DMS153 treated with DMSO at 0.1 percent for 48 hours (cell line): ENCODE data around the gene KLF3.

Source experiments
- DNase-seq: peaks from one replicate; lab custom pipeline; 2025; ENCODE audit not compliant: unreplicated experiment; lab: John Stamatoyannopoulos, UW

The KLF3 gene

DNA sequence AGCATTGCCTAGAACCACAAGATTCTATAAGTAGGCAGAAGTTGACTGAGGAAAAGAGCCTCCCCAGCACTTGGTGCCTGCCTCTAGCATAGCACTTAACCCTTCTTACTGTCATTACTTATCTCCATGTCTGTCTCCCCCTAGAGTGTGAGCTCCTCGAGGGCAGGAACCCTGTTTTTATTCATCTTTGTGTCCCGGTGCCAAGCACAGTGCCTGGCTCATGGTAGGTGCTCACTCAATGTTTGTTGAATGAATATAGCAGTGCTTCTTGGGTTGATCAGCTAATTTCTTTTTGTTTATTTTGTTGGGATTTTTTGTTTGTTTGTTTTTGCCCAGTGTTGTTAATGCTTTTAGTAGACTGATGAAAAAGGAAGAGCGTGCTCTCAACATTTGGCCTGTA, 30.3 kb downstream of the KLF3 start:
- no peak for DNase-seq

DNA sequence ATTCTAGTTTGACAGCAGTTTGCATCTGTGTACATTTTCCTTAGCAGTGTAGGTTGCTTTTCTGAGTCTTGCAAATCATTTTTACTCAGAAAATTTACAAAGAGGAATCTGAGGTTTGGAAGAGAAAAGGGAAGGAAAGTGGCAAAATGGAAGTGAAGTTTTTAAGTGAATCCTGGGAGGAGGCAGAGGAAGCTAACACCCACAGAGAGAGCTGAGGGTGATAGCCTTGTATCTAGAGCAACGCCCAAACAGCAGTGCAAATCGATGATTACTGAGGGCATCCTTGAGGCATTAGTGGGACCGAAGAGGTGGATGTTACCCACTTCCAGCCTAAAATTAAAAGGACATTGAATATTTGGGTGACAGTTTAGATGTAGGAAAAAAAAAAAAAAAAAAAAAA, 31.8 kb downstream of the KLF3 start:
- no peak for DNase-seq

DNA sequence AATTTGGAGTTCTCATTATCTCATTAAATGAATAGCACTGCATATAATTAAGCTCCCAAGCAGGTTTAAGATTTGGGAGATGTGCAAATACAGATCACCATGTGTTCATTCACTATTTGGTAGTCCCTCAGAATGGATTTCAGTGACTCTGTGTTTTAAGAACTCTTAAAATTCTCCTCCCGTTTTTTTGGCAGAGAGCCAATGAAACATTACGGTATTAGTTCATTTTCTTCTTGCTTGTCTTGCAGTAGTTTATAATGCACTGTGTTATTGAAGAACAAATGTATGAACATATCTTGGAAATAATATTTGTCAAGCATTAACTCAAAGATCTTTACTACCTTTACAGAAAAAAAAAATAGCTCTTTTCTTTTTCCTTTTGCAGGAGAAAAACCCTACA, 32.7 kb downstream of the KLF3 start:
- no peak for DNase-seq

DNA sequence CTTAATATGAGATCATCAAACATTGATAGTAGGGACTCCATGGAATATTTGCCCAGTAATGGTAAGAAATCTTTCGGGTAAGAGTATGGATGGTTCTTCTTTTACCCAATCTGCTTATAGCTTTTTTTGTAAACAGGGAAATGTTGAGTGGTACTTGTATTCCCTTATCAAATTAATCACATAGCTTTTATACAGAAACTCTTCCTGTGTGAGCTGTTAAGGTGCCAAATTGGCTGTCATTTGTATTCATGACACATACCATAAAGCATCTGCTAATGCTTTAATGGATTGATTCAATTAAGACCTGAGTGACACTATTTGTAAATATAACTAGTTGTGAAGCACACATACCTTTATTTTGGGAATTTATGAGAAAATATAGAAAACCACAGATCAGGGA, 34.2 kb downstream of the KLF3 start:
- DNase-seq = no peak

DNA sequence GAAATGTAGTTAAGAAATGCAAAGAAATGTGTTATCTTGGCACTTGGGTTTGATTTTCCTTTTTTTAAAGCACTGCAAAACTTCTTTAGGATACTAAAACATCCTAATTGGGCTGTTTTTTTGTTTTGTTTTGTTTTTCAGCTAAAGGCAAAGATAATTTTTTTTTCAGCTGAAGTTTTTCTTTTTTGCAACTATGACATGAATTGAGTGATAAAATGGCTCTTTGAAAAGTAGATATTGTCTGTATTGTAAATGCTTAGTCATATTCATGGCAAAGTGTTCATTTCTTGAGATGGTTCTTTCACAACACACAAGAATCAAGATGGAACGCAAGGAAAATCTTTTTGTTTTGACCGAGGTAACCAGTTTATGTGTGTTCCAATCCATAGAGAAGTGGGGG, 35.1 kb downstream of the KLF3 start:
- no peak for DNase-seq

DNA sequence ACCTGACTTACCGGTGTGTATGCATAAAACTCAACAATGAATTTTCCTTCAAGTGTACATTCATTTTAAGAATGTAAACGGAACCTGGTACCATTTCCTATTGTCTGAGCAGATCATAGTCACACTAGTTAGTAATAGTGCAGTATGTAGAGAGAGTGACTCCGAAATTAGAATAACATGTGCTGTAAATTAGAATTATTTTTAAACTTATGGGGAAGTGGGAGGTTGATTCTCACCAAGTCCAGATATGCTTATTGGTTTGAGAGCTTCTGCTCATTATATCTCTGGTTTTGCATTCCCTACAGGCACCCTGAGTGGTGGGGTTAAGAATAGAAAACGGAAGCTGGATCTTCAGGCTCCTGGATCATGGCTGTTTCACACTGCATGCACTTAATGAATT, 39.6 kb downstream of the KLF3 start:
- no peak for DNase-seq

DNA sequence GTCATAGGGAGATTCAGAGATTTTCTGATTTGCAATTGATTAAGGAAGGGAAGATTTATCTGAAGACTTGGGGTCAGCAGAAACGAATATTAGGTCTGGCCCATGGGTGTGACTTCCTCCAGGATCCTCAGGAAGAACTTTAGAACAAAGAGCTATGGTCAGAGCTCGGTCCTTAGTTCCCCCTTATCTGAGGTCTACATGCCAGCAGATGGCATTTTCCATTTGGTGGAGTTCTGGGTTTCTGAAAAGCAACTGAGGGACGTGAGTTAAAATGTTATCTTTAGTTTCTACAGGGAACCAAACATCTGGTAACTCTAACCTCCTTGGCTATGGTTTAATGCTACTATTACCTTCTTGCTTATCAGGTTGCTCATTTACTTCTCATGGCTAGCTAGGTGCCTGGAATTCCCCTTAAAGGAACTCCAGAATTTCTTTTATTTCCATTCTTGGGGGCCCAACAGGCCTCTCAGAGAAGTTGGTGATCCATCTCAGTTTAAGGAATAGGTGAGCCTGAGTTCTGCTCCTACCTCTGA, 40.7 kb downstream of the KLF3 start:
- no peak for DNase-seq

DNA sequence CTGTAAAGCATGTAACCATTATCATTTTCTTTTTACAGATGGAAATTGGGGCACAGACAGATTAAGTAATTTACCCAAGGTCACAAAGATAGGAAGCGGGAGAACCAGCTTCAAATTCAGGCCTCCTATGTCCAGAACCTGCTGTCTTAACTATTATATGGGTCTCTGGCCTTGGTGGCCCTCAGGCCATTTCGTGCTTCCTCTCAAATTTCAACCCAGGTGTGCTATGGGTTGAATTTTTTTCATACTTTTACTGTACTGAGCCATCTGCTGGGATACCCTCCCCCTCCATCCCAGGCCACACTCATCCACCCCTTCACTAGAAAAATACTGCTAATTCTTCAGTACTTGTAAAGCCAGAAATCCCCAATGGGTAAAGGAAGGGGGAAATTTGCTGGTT, 42.3 kb downstream of the KLF3 start:
- no peak for DNase-seq

DNA sequence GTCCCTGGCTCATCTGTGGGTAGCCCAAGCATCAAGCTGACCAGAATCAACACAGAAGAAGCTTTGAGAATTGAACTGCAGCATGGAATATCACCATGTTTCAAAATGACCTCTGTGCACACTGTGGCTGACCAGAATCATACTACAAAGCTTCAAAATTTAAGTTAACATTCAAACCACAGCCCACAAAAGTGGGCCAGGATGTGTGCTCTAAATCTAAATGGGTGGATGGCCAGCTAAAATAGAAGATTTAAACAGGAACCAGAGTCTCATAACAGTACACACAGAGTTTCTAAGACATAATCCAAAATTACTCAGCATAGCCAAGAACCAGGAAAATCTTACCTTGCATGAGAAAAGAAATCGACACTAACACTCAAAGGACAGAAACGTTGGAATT, 46.1 kb downstream of the KLF3 start:
- no peak for DNase-seq

DNA sequence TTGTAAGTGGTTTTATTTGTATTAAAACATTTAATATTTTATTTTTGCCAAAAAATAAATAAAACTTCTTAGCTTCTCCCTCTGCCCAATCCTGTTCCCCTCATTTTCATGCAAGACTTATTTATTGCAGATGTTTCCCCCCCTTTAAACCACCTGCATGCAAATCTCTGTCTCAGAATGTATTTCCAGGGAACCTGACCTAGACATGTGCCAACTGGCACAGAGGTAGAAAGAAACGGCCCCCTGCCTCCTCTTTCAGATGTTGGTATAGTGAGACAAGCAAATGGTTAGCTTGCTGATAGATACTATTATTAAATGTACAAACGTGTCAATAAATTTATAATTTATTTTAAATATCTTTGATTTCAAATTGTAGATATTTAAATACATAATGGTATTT, 47.1 kb downstream of the KLF3 start:
- no peak for DNase-seq

DNA sequence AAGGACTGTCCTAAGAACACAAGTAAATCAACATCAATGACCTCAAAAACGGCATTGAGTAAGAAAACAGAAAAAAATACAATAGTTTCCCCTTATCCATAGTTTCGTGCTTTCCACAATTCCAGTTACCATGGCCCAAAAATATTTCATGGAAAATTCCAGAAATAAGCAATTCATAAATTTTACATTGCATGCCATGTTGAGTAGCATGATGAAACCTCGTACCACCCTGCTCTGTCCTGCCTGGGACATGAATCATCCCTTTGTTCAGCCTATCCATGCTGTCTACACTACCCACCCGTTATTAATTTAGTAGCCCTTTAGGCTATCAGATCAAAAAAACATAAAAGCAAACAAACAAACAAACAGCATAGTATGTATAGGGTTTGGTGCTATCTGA, 51.1 kb downstream of the KLF3 start:
- no peak for DNase-seq

DNA sequence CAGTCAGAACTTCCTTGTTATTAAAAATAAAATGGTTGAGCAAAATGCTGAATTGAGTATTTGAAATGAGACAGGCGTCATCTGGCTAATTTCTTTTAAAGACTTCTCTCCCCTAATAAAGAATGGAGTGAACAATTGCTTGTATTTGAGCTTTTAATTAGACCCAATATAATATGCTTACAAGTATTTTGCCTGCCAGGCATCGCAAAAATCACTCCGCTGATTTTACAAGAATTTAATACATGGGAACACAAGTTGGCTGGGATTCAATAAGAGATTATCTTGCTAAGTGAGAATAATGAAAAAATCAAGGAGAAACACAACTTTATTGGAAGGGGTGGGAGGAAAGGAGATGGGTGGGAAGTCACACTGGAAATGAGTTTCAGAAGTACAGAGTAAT, 52.3 kb downstream of the KLF3 start:
- no peak for DNase-seq

DNA sequence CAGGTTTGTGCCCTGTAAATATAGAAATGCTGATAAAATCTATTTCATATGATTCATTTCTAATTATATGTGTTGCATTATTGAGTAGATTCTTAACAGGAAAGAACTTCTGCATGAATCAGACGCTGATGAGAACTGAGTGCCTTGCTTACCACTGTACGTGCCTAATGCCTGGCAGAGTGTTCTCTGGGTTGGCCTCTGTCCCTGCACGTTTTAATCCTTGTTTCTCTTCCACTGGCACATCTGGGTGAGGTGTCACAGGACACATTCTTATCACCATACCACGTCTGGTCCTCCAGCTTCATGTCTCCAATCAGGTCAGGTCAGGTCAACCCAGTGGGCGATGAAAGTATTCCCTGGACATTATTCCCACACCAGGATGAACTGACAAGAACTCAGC, 53.6 kb downstream of the KLF3 start:
- DNase-seq = no peak

DNA sequence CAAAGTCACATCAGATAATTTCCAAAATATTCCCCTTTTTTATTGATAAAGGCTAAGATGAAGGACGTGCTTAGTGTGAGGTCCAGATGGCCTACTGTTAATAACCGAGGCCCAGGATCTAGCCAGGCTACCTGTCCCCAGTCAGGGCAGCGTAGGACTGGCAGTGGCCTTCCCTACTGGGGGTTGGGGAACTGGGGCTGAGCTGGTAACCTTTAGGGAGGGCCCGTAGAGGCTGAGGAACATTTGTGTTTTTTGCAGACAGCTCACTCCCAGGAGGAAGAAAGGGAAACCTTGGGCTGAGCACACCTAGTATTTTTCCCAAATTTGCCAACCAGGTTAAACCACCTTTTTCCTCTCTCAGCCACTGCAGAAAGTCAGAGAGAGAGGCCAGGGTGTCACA, 59.1 kb downstream of the KLF3 start:
- DNase-seq = no peak

DNA sequence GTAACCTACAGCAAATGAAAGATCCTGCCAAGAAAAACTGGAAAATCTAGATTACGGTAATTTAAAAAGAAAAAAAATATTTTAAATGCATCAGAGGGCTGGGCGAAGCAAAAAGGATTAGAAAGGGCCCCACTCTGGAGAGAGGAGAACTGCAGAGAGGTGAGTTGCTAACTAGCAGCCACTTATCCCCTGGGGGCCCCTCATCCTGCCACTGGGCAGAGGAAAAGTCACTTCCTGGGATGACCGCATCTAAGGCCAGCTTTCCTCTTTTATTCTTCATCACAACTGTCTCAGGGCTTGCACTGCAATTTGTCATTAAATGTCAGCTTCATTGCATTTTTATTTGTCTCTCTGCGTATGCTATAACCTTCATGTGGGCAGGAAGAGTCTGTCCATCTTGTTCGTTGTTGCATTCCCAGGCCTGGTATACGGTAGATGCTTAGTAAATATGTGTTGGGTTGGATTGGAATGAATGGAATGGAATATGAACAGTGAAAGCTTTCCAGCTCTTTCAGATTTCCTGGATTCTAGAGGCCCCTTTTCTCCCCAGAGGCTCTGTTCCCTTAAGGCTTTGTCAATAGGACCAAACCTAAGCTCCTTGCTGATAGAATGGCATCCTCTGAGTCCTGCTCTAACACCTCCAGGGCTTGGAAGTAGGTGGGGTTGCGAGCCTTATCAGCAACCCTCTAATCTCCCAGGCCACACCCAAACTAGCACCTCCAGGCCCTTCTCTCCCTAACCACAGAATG, 59.9 kb downstream of the KLF3 start:
- no peak for DNase-seq

DNA sequence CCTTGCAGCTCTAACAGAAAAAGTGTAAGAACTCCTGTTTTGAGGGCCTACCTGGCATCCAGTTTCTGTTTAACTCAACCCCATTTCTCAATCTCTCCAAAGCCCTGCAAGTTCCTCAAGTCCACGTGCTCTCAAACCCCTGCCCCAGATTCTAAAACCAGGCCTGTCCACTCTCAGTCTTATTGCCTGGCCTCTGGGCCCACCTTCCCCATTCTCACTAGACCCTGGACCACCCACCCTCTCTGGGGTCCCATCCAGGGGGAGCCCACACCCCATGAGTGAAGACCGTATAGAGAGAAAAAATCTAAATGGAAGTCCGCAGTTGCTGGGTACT, 60.4 kb downstream of the KLF3 start:
- no peak for DNase-seq

DNA sequence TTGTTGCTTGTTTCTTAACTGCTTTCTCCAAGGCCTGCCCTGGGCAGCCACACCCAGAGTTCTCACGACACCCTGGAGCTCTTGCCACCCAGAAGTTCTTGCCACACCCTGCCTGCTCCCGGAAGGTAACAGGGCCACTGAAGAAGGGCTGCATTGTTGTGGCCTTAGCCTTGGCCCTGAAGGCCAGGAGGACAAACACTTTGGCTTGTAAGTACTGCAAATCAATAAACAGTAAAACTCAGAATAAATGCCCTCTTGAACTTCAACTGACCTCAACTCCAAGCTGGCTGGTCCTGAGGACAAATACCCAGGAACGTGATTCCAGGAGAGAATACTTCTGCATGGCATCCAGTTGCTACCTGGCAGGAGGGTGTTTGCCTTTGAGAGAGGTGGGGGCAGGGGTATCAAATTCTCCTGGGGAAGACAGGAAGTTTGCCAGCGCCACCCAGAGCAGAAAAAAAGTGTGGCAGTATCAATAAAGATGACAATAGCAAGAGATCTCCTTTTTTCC, 64.7 kb downstream of the KLF3 start:
- DNase-seq = peak; percentile 29

DNA sequence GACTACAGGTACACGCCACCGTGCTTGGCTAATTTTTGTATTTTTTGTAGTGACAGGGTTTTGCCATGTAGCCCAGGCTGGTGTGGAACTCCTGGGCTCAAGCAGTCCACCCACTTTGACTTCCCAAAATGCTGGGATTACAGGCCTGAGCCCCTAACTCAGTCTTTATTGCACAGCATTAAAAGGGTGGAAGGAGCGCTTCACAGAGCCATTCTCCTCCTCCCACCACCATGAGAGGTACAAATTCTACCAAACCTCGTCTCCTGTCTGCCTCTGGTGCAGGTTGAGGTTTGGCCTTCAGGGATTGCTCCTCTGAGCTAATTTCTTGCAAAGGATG, 66.5 kb downstream of the KLF3 start:
- no peak for DNase-seq

DNA sequence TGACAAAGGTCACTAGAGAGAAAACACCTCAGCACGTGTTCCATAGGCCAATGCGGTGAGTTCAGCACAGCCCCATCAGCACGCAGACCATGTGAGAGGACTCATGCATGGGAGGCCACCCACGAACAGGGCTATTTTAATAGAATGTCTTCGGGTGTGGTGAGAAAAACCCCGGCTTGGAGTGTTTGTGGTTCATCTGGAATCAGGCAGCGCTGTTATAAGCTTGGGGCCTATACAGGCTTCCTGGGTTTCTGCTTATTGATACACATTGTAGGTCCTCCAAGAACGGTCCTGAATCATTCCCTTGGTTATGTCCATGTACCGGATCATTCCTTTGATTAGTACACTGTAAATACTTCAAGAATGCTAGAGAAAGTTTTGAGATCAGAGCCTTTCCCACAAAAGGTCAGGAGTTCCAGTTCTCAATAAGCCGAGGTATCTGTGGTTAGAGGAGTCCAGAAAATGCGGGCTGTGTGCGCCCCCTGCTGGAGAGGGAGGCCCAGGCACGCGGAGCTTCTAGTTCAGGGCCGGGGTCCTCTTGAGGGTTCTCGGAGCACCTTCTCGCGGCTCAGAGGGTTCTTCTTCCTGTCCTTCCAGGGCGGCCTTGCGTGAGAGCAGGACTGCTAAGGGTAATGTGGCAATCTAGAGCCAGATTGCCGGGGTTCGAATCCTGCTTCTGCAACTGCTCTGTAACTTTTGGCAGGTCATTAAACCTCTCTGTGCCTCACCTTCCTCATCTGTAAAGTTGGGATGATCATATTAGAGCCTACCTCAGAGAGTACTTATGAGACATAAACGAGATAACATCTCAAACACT, 67.0 kb downstream of the KLF3 start:
- DNase-seq = peak; percentile 1

DNA sequence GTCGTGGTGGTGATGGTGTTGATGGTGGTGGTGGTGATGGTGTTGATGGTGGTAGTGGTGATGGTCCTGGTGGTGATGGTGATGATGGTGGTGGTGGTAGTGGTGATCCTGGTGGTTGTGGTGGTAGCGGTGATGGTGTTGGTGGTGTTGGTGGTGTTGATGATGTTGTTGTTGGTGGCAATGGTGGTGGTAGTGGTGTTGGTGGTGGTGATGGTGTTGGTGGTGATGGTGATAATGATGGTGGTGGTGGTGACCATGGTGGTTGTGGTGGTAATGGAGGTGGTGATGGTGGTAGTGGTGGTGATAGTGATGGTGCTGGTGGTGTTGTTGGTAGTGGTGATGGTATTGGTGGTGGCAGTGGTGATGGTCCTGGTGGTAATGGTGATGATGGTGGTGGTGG, 69.7 kb downstream of the KLF3 start:
- DNase-seq = no peak

DNA sequence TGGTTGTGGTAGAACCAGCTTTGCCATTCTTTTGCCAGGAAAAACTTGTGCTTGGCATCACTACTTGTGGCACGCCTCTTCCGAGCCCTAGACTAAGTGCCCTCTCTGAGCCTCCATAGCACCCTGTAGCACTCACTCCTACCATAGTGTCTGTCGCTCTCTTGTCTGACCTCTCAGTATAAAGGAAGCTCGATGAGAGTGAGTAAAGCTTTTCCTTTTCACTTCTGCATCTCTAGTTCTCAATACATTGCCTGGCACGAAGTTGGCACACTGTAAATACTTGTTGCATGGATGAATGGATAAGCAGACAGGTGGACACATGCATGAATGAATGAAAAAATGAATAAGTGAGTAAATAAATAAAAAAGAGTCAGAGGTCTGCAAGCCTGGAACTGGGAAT, 70.4 kb downstream of the KLF3 start:
- DNase-seq = no peak

DNA sequence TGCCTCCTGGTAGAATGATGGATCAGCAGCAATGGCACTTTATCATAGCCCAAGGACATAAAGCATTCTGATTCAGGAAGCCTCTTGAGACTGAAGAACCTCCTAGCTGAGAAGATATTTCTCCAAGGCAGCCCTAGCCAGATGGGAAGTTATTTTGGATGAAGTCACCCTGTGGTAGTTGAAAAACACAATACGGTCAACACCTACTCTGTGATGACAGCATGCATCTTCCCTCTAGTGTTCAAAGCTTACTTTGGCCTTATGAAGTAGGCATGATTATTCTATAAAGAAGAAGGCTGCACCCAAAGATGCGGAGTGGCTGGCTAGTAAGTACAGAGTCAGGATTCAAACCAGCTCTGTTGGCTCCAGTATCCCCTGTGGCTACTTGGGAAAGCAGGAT, 70.9 kb downstream of the KLF3 start:
- no peak for DNase-seq

DNA sequence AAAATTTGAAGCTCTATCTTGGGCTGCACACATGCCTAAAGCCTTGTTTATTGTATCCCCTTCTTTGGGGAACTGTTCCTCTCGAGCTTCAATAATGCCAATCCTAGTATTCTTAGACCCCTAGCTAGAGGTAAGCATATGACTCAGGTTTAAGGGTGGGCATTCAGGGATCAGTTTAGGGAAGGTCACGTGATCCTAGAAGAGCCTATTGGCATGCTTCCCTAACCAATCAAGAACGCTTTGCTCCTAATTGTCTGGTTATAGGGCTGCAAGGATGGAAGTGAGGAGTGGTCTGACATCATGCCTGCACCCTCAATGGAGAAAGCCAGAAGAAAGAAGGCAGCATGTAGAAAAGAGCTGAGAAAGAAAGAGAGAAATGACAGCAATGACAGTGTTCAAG, 71.9 kb downstream of the KLF3 start:
- DNase-seq = no peak
